Right ventricle myocardium inferior (tissue), 1 donor: ENCODE results near the gene RTF2. TPM values are rescaled to one million over a fixed set of nuclear protein-coding genes. Genes with fewer than 3 reads are reported as not detected.
"Not testable (repeated sequence)": the region's sequence is repeated elsewhere in the genome, so short reads cannot be mapped to it uniquely, and the experiment has no call there.

Source experiments
- ATAC-seq: fragments of 200-7000 bp; cut with Tn5 transposase; one replicate; pipeline ENCODE4 v1.9.1; 2020; ENCODE audit warnings: mild to moderate bottlenecking, moderate library complexity
- DNase-seq: peaks from one replicate; pipeline ENCODE4 v3.0.0; 2021; ENCODE audit errors: missing footprints
- intact Hi-C: fragments of 100-400 bp; cut with DNase I; formaldehyde crosslinking; loops from one replicate; pipeline ENCODE4 v1.11.0; 2022
- total RNA-seq: library from RNA; stranded (reverse); fragmentation: NEBNext Ultra II Directional; extraction: Animal tissue kit (Norgen Biotek cat#: 25700); gene quantifications from one replicate; pipeline ENCODE4 v1.2.1, GENCODE V29; 2021
- donor health status: DM: no; HTN: yes; CAD: no; lungs with severe emphysema.

RTF2 gene
- total RNA-seq, 1 donor from 2014 or later: 87.1 TPM

DNA sequence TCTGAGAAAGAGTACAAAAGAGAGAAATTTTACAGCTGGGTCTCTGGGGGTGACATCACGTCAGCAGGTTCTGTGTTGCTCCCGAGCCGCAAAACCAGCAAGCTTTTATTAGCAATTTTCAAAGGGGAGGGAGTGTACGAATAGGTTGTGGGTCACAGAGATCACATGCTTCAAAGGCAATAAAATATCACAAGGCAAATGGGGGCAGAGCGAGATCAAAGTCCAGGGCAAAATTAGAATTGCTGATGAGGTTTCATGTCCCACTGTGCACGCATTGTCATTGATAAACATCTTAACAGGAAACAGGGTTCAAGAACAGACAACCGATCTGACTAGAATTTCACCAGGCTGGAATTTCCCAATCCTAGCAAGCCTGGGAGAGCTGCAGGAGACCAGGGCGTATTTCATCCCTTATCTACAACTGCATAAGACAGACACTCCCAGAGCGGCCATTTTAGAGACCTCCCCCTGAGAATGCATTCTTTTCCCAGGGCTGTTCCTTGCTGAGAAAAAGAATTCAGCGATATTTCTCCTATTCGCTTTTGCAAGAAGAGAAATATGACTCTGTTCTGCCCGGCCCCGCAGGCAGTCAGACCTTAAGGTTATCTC is 52.4 kb downstream of the RTF2 start:
- ATAC-seq, intact Hi-C loops, DNase-seq: not testable (repeated sequence)

DNA sequence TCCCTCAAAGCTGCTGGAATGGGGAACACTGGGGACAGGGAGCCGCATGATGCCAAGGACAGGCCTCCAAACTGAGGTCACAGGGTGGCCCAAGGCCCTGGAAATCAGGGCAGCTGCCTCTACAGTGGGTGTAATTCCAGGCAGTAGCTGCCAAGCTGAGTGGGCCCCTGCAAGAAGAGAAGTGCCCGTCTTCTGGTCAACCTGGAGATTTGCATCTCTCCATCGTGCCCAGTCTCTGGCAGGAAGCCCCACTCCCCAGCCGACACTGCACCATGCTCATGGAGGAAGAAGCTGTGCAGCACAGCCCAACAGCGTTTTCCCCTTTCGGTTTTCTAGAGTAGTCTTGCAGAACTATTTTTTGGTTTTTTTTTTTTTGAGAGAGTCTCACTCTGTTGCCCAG is 53.9 kb downstream of the RTF2 start:
- ATAC-seq (no peak), DNase-seq (no peak)
- intact Hi-C loops: no loop called here

DNA sequence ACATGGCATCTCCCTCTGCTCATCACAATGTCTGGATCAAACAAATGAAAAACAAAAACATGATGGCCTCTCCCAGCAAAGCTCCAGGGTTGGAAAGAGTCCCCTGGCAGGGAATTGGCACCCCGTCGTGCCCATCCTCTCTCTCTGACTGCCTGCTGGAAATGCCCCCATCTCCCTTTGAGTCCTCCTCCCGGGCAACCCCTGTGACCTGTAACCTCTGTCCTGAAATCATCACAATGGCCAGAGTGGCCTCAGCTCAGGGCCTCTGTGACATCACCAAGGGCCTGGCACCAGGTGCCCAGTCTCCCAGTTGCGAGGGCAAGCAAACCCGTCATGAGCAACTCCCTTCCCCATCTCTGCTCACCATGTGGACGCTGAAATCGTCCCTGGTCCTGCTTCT is 56.0 kb downstream of the RTF2 start, which contains the start of gene FAM209A:
TSS of gene FAM209A (plus strand) at position 301 of the 400 bp plus-strand sequence. CDS start at position 366, 65 bp downstream.
- ATAC-seq, intact Hi-C loops, DNase-seq: not testable (repeated sequence)

GRCh38 chr20:56527521-56527920 is 59.1 kb downstream of the RTF2 start:
- DNase-seq (no peak), ATAC-seq (no peak)
- intact Hi-C loops: no loop called here

GRCh38 chr20:56532946-56533345 is 64.5 kb downstream of the RTF2 start, which contains the start of gene FAM209B:
TSS of gene FAM209B (plus strand) at chr20:56533246. CDS start at chr20:56533342, 96 bp downstream.
- DNase-seq, ATAC-seq, intact Hi-C loops: not testable (repeated sequence)

DNA sequence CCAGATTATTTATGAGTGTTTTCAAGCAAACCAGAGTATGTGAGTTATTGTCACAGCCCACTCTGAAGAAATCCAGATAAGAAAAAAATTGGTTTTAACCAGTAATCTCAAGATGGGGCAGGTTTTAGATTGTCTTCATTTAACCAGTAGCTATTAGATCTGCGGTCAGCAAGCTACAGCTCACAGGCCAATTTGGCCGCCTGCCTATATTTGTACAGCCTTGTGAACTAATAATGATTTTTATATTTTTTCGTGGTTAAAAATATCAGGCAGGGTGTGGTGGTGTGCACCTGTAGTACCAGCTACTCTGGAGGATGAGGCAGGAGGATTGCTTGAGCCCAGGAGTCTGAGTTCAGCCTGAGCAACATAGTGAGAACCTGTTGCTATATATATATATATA is 69.6 kb downstream of the RTF2 start:
- no peak for DNase-seq
- intact Hi-C loops: no loop called here
- no peak for ATAC-seq

- intact Hi-C loops: no loop called here
- no peak for DNase-seq
- no peak for ATAC-seq
Observed at GRCh38 chr20:56540415-56540814, 72.0 kb downstream of the RTF2 start.

- DNase-seq: no peak
- intact Hi-C loops: no loop called here
- no peak for ATAC-seq
Observed at GRCh38 chr20:56542489-56543030, 74.1 kb downstream of the RTF2 start.

GRCh38 chr20:56551571-56551970 is 83.1 kb downstream of the RTF2 start:
- intact Hi-C loops: loop anchor here (2.0 to 5.0 kb wide), 2 partner anchors 421 to 795 kb away; no protein-coding TSS in a partner anchor
- DNase-seq (no peak), ATAC-seq (no peak)

DNA sequence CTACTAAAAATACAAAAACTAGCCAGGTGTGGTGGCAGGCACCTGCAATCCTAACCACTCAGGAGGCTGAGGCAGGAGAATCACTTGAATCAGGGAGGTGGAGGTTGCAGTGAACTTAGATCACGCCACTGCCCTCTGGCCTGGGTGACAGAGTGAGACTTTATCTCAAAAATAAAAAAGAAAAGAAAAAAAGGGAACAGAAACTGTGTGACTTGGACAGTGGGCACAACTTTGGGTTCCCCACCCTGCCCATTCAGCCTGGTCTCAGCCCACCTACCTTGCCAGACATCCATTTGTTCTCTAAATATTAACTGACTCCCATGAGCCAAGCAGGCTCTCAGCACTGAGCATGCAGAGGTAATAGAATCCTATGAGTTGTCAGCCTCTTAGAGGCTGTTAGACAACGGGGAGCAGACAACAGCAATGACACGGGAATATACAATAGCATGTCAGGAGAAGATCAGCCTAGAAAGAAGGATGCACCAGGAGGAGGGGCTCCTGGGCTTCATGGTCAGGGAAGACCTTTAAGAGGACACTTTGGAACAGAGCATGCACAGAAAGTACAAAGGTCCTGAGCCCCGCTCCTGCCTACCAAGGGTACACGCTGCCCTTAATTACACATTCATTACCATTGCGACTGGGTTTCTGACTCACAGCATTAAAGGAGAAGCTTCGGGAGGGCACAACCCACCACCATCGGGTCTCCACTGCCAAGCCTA is 84.6 kb downstream of the RTF2 start:
- intact Hi-C loops: loop anchor here (5.0 kb wide), 1 partner anchor 419 kb away; no protein-coding TSS in a partner anchor
- ATAC-seq (no peak), DNase-seq (no peak)

DNA sequence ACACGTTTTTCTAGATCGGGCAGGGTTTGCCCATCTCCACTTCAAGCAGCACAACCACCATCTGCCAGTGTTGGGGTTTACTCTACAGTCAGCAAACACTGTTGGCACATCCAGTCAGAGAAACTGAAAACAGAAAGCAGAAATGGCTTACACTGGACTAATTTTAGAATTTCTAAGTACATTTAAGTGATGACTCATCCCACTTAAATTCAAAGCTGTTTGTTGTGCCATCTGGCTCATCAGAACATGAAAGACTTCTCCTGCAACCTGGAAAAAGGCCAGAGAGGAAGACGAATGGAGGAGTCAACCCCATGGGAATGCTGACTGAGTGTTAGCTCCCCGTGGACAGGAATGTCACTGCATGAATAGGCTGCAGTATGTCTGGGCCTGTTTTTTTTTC is 86.4 kb downstream of the RTF2 start:
- DNase-seq: no peak
- peak; percentile 91 for ATAC-seq
- intact Hi-C loops: loop anchor here (5.0 kb wide), 1 partner anchor 417 kb away; no protein-coding TSS in a partner anchor

DNA sequence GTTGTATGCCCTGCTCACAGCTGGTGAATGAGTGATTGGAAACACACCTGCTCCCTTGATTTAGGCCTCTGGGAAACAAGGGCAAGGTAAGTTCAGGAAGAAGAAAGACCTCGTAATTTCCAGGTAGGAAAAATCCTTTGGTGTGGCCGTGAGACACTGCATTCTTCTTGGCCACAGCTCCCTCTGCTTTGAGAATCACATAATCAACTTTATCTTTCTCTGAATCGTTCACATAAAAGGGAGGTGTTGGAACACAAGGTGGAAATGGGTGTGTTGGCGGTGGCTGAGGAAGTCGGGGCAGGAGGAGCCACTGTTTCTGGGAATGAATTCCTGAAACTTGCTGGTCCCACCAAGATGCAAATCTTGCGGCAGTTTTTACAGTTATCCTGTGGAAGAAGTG is 90.5 kb downstream of the RTF2 start:
- intact Hi-C loops: no loop called here

GRCh38 chr20:56564526-56564925 is 96.1 kb downstream of the RTF2 start:
- ATAC-seq, intact Hi-C loops, DNase-seq: not testable (repeated sequence)

More for the DNA sequence above, 90.5 kb downstream of the RTF2 start:
- ATAC-seq (no peak), DNase-seq (no peak)

GRCh38 chr20:56565511-56565910 is 97.1 kb downstream of the RTF2 start:
- intact Hi-C loops: no loop called here
- ATAC-seq (no peak), DNase-seq (no peak)

DNA sequence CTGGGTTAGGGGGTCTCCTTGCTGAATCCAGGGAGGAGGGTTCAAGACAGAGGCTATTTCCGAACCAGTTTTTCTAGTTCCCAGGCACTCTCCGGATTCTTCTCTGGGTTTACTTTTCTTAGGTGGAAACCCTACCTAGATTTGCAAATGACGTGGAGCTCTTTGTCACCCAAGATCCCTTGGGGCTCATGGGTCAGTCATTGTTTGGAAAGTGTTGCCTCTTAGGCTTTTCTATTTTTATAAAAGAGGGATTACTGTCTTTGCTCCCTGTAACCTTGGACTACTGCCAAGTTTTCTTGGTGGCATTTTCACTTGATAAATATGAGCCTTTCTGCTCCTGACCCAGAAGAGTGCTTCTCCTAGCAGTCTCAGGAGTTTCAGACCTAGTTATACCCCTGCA is 98.2 kb downstream of the RTF2 start:
- no peak for DNase-seq
- no peak for ATAC-seq
- intact Hi-C loops: no loop called here

Other genes starting within 250 kb of the RTF2 start
- gene MC3R, start 219.9 kb upstream of the RTF2 start, total RNA-seq: not detected
- 60.3 TPM for gene FAM210B, start 109.7 kb upstream of the RTF2 start, total RNA-seq
- gene AURKA, start 76.4 kb upstream of the RTF2 start, total RNA-seq: 8.4 TPM
- 18.6 TPM for gene CSTF1, start 76.0 kb upstream of the RTF2 start, total RNA-seq
- 0.41 TPM for gene CASS4, start 56.4 kb upstream of the RTF2 start, total RNA-seq
- gene FAM209A, start 56.1 kb downstream of the RTF2 start, total RNA-seq: not detected
- not detected for gene FAM209B, start 64.6 kb downstream of the RTF2 start, total RNA-seq
- gene TFAP2C, start 160.7 kb downstream of the RTF2 start, total RNA-seq: 0.22 TPM